RWPE2 (cell line): ENCODE measurements around the gene STX2.

Source experiments
- ATAC-seq: fragments of 200-7000 bp; cut with Tn5 transposase; 3 replicates; pipeline ENCODE4 v1.9.1; 2021; ENCODE audit warnings: low read depth
- DNase-seq: peaks from one replicate; pipeline ENCODE4 v3.0.0-alpha.2; 2020; ENCODE audit warnings: low spot score
- H3K27ac ChIP-seq: fragments of 450-650 bp; 2 replicates; pipeline ENCODE4 v1.5.1; 2017; ENCODE audit warnings: mild to moderate bottlenecking; ENCODE audit not compliant: poor library complexity, severe bottlenecking
- H3K27me3 ChIP-seq: fragments of 250-450 bp; sonication (Bioruptor Pico); 2 replicates; pipeline ENCODE4 v1.5.1; 2021; ENCODE audit warnings: mild to moderate bottlenecking, moderate library complexity; ENCODE audit not compliant: insufficient read depth, poor library complexity, severe bottlenecking
- H3K36me3 ChIP-seq: fragments of 250-450 bp; sonication (Bioruptor Pico); 2 replicates; pipeline ENCODE4 v1.5.1; 2020; ENCODE audit warnings: low read depth, mild to moderate bottlenecking, moderate library complexity
- H3K4me1 ChIP-seq: fragments of 250-450 bp; sonication (Bioruptor Pico); 2 replicates; pipeline ENCODE4 v1.5.1; 2021; ENCODE audit warnings: mild to moderate bottlenecking, moderate library complexity; ENCODE audit not compliant: insufficient read depth, poor library complexity, severe bottlenecking
- H3K4me3 ChIP-seq: fragments of 250-450 bp; sonication (Bioruptor Pico); 2 replicates; pipeline ENCODE4 v1.5.1; 2021; ENCODE audit warnings: mild to moderate bottlenecking, moderate library complexity; ENCODE audit not compliant: severe bottlenecking
- H3K9me3 ChIP-seq: fragments of 250-450 bp; sonication (Bioruptor Pico); 2 replicates; pipeline ENCODE4 v1.5.1; 2021; ENCODE audit warnings: mild to moderate bottlenecking, moderate library complexity; ENCODE audit not compliant: severe bottlenecking
- CTCF ChIP-seq: fragments of 450-650 bp; IDR thresholded peaks from one replicate; pipeline ENCODE4 v1.5.1; 2017; ENCODE audit warnings: mild to moderate bottlenecking, moderate library complexity; ENCODE audit not compliant: poor library complexity, severe bottlenecking

The STX2 gene

GRCh38 chr12:130780880-130781575 lies 58.0 kb downstream of the STX2 start:
- TF ChIP-seq CTCF, result no peak
- H3K27ac ChIP-seq, result no peak overlapping the region
- no peaks in the 10 kb centered on the region for H3K4me1 ChIP-seq
- no peaks in the 10 kb centered on the region for H3K27me3 ChIP-seq
- H3K4me3 ChIP-seq, result no peak overlapping the region
- H3K36me3 ChIP-seq, result 0 out of 2 replicates have a peak, but pooled peaks cover 2% of the 10 kb centered on the region
- ATAC-seq, result no peak
- no peaks in the 10 kb centered on the region for H3K9me3 ChIP-seq
- DNase-seq, result no peak

GRCh38 chr12:130780325-130780724 lies 58.7 kb downstream of the STX2 start:
- Histone ChIP-seq H3K4me1 (no peaks in the 10 kb centered on the region), H3K27me3 (no peaks in the 10 kb centered on the region), H3K27ac (no peak overlapping the region), H3K36me3 (0 out of 2 replicates have a peak, but pooled peaks cover 2% of the 10 kb centered on the region), H3K9me3 (no peaks in the 10 kb centered on the region), H3K4me3 (no peak overlapping the region)
- TF ChIP-seq CTCF, result no peak
- ATAC-seq (no peak), DNase-seq (no peak)

DNA sequence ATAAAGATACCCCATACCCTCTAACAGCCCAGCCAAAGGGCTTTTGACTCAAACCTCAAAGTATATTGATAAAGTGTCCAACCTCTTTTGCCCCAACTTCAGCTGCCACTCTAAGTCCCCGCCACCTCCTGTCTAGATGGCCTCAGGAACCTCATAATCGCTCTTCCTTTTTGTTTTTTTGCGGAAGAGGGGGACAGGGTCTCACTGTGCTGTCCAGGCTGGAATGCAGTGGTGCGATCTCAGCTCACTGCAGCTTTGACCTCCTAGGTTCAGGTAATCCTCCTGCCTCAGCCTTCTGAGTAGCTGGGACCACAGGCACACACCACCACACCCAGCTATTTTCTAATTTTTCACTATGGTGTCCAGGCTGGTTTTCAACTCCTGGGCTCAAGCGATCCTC lies 60.3 kb downstream of the STX2 start:
- ATAC-seq (no peak), DNase-seq (no peak)
- H3K4me1 ChIP-seq, result no peaks in the 10 kb centered on the region
- no peak overlapping the region for H3K27ac ChIP-seq
- H3K36me3 ChIP-seq, result no peaks in the 10 kb centered on the region
- no peaks in the 10 kb centered on the region for H3K9me3 ChIP-seq
- TF ChIP-seq CTCF, result no peak
- H3K4me3 ChIP-seq, result no peak overlapping the region
- no peaks in the 10 kb centered on the region for H3K27me3 ChIP-seq

DNA sequence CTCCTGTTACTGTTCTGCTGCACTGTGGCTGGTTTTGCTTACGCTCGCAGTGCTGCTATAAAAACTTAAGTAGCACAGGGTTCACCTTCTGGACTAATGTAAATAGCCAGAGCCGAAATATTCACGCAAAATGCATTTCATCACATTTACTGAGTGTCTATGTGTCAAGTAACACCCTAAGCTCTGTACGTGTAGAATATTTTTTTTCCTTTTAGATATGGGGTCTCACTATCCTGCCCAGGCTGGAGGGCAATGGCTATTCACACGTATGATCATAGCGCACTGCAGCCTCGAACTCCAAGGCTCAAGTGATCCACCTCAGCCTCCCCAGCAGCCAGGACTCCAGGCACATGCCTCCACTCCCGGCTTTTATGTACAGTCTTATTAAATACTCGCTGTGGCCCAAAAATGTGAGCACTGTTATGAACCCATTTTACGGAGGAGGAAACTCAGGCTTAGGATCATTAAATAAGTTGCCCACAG lies 62.2 kb downstream of the STX2 start:
- DNase-seq (no peak), ATAC-seq (no peak)
- Histone ChIP-seq H3K4me3 (no peak overlapping the region), H3K36me3 (no peaks in the 10 kb centered on the region), H3K27ac (no peak overlapping the region), H3K27me3 (no peaks in the 10 kb centered on the region), H3K4me1 (no peaks in the 10 kb centered on the region), H3K9me3 (no peaks in the 10 kb centered on the region)
- TF ChIP-seq CTCF, result no peak
